ENCODE data around the gene MYD88. TPM values are rescaled to one million over a fixed set of nuclear protein-coding genes. Genes with fewer than 3 reads are reported as not detected.

The MYD88 gene
- total RNA-seq, 1 experiment from 2014 or later, result 17.7 TPM

GRCh38 chr3:38114875-38115644, 23.4 kb upstream of the MYD88 start:
- no peak for DNase-seq
- Histone ChIP-seq H3K9me2 (replicated peaks; ENCODE audit: low read length) (no peaks in the 10 kb centered on the region), H4K20me1 (ENCODE audit: low read length) (no peaks in the 10 kb centered on the region), H3K4me3 (ENCODE audit: low read length) (no peak overlapping the region), H3F3A (ENCODE audit: low read length, unreplicated experiment) (no peaks in the 10 kb centered on the region), H3K79me2 (ENCODE audit: low read length) (no peaks in the 10 kb centered on the region), H3K36me3 (ENCODE audit: low read depth, low read length) (0 out of 2 replicates have a peak, but pooled peaks cover 3% of the 10 kb centered on the region), H2AFZ (ENCODE audit: low read length) (no peak overlapping the region), H3K9me3 (ENCODE audit: low read length) (no peaks in the 10 kb centered on the region), H3K9ac (ENCODE audit: low read length) (no peak overlapping the region), H3K4me2 (ENCODE audit: low read length) (no peak overlapping the region), H3K27me3 (ENCODE audit: low read length) (no peaks in the 10 kb centered on the region), H3K4me1 (ENCODE audit: insufficient read depth, low read length) (peaks cover 6% of the 10 kb centered on the region; the same call in 1 of the 2 replicates), H3K27ac (ENCODE audit: low read length) (no peak overlapping the region)
- no TSS peak for BruUV-seq (replicated peaks)
- intact Hi-C loops (cut with micrococcal nuclease), result loop anchor here (5.0 kb wide), 1 partner anchor 232 kb away; the partner anchor contains the start of gene XYLB
- ChIA-PET CTCF (no interaction called here), POLR2A (ENCODE audit: unreplicated experiment) (no interaction called here)
- no peak for ATAC-seq
- TF ChIP-seq EZH2phosphoT487 (IDR thresholded peaks at IDR 0.05; ENCODE audit: borderline replicate concordance, low read length) (no peak), CTCF (conservative IDR thresholded peaks at IDR 0.05; ENCODE audit: low read depth, low read length) (no peak)

GRCh38 chr3:38115645-38116427, 22.6 kb upstream of the MYD88 start:
- ChIA-PET CTCF (no interaction called here), POLR2A (ENCODE audit: unreplicated experiment) (interaction anchor here (0.7 kb wide), 1 partner anchor 8 kb away, joined by 3 read pairs; no protein-coding TSS in a partner anchor)
- intact Hi-C loops (cut with micrococcal nuclease), result loop anchor here (5.0 kb wide), 1 partner anchor 231 kb away; the partner anchor contains the start of gene XYLB
- no peak overlapping the region for H3K4me2 ChIP-seq (ENCODE audit: low read length)
- no peak overlapping the region for H3K9ac ChIP-seq (ENCODE audit: low read length)
- H3K9me3 ChIP-seq (ENCODE audit: low read length), result no peaks in the 10 kb centered on the region
- no peaks in the 10 kb centered on the region for H3K79me2 ChIP-seq (ENCODE audit: low read length)
- ATAC-seq (no peak), DNase-seq (no peak)
- no peaks in the 10 kb centered on the region for H3K27me3 ChIP-seq (ENCODE audit: low read length)
- peaks cover 6% of the 10 kb centered on the region; the same call in 1 of the 2 replicates for H3K36me3 ChIP-seq (ENCODE audit: low read depth, low read length)
- peaks cover 6% of the 10 kb centered on the region; the same call in 1 of the 2 replicates for H3K4me1 ChIP-seq (ENCODE audit: insufficient read depth, low read length)
- no peak overlapping the region for H2AFZ ChIP-seq (ENCODE audit: low read length)
- H4K20me1 ChIP-seq (ENCODE audit: low read length), result no peaks in the 10 kb centered on the region
- H3F3A ChIP-seq (ENCODE audit: low read length, unreplicated experiment), result no peaks in the 10 kb centered on the region
- H3K27ac ChIP-seq (ENCODE audit: low read length), result no peak overlapping the region
- no peaks in the 10 kb centered on the region for H3K9me2 ChIP-seq (replicated peaks; ENCODE audit: low read length)
- H3K4me3 ChIP-seq (ENCODE audit: low read length), result no peak overlapping the region
- no TSS peak for BruUV-seq (replicated peaks)
- TF ChIP-seq EZH2phosphoT487 (IDR thresholded peaks at IDR 0.05; ENCODE audit: borderline replicate concordance, low read length) (no peak), CTCF (conservative IDR thresholded peaks at IDR 0.05; ENCODE audit: low read depth, low read length) (no peak), EZH2 (IDR thresholded peaks at IDR 0.05; ENCODE audit: low read length, unreplicated experiment) (no peak)

Data from PC-3 (cell line).